CD14-positive monocyte (primary cell): ENCODE data around the gene MED13L. TPM values are rescaled to one million over a fixed set of nuclear protein-coding genes. Genes with fewer than 3 reads are reported as not detected.

ENCODE experiments used
- DNase-seq, 3 donors: peaks; one replicate each; pipeline ENCODE4 v3.0.0-alpha.2; 2011 to 2022
- H2AFZ ChIP-seq: 2 replicates; pipeline ENCODE4 v1.6.0; 2012; ENCODE audit warnings: mild to moderate bottlenecking, low read depth, low read length, inconsistent platforms; ENCODE audit not compliant: insufficient read depth, poor library complexity, severe bottlenecking
- H3K27ac ChIP-seq, 2 donors: 1 replicate in 1 of 2; 2 replicates in 1 of 2; pipeline ENCODE4 v1.5.1; 2012 to 2013; ENCODE audit warnings: low read length in 2 of 2, control low read depth in 1 of 2, inconsistent platforms in 1 of 2, low read depth in 1 of 2, mild to moderate bottlenecking in 1 of 2
- H3K27me3 ChIP-seq, 2 donors: one replicate each; pipeline versions ENCODE4 v1.6.0 to v1.6.1; 2011 to 2013; ENCODE audit warnings: low read length in 2 of 2; ENCODE audit not compliant: control insufficient read depth in 2 of 2, insufficient read depth in 2 of 2
- H3K36me3 ChIP-seq, 2 donors: replicated peaks in 1 of 2; 1 replicate in 1 of 2; 2 replicates in 1 of 2; pipeline versions ENCODE4 v1.5.1 to v1.6.1; 2012 to 2013; ENCODE audit warnings: low read length in 2 of 2, control low read depth in 1 of 2, inconsistent platforms in 1 of 2, mild to moderate bottlenecking in 1 of 2; ENCODE audit not compliant: insufficient read depth in 2 of 2, control insufficient read depth in 1 of 2
- H3K4me1 ChIP-seq, 2 donors: 1 replicate in 1 of 2; 2 replicates in 1 of 2; pipeline versions ENCODE4 v1.5.1 to v1.6.1; 2012 to 2013; ENCODE audit warnings: low read length in 2 of 2, control low read depth in 1 of 2, inconsistent platforms in 1 of 2, mild to moderate bottlenecking in 1 of 2, moderate library complexity in 1 of 2; ENCODE audit not compliant: insufficient read depth in 2 of 2, control insufficient read depth in 1 of 2
- H3K4me2 ChIP-seq: replicated peaks from 2 replicates; pipeline ENCODE3; 2012; ENCODE audit warnings: low read length, moderate library complexity, mild to moderate bottlenecking; ENCODE audit not compliant: poor library complexity, severe bottlenecking; ENCODE audit errors: extremely low read depth
- H3K4me3 ChIP-seq, 3 experiments: fragments of 200-600 bp in 1 of 3; sonication (generic) in 1 of 3; replicated peaks in 1 of 3; 1 replicate in 2 of 3; 2 replicates in 1 of 3; pipeline ENCODE4 v1.5.1; 2011 to 2013; ENCODE audit warnings: low read length in 3 of 3, mild to moderate bottlenecking in 3 of 3, control low read depth in 2 of 3, low read depth in 2 of 3, inconsistent platforms in 1 of 3, moderate library complexity in 1 of 3
- H3K79me2 ChIP-seq: 2 replicates; pipeline ENCODE4 v1.6.0; 2012; ENCODE audit warnings: mild to moderate bottlenecking, control low read depth, inconsistent platforms, low read length, moderate library complexity; ENCODE audit not compliant: insufficient read depth
- H3K9ac ChIP-seq: 2 replicates; pipeline ENCODE4 v1.6.0; 2017; ENCODE audit warnings: low read length, mild to moderate bottlenecking; ENCODE audit not compliant: insufficient read depth, poor library complexity, severe bottlenecking
- H3K9me3 ChIP-seq, 2 donors: replicated peaks in 1 of 2; 1 replicate in 1 of 2; 2 replicates in 1 of 2; pipeline versions ENCODE4 v1.5.1 to v1.6.1; 2012 to 2013; ENCODE audit warnings: low read length in 2 of 2, control low read depth in 1 of 2; ENCODE audit not compliant: control insufficient read depth in 1 of 2, insufficient read depth in 1 of 2
- H4K20me1 ChIP-seq: 2 replicates; pipeline ENCODE4 v1.6.0; 2012; ENCODE audit warnings: mild to moderate bottlenecking, low read length, control low read depth, moderate library complexity; ENCODE audit not compliant: insufficient read depth
- H3K27ac Mint-ChIP-seq, 7 donors: one replicate each; pipeline ENCODE4 v1.8.0; 2020; ENCODE audit warnings: mild to moderate bottlenecking in 7 of 7, mixed read lengths in 7 of 7, moderate library complexity in 6 of 7, inconsistent platforms in 2 of 7
- H3K27me3 Mint-ChIP-seq, 3 donors: one replicate each; pipeline ENCODE4 v1.8.0; 2021 to 2022; ENCODE audit warnings: low read depth in 3 of 3, mild to moderate bottlenecking in 3 of 3, mixed read lengths in 3 of 3, moderate library complexity in 3 of 3, inconsistent platforms in 1 of 3
- H3K36me3 Mint-ChIP-seq, 2 donors: one replicate each; pipeline ENCODE4 v1.8.0; 2020; ENCODE audit warnings: mixed read lengths in 2 of 2, inconsistent platforms in 1 of 2, mild to moderate bottlenecking in 1 of 2
- H3K4me1 Mint-ChIP-seq: one replicate; pipeline ENCODE4 v1.8.0; 2020; ENCODE audit warnings: mild to moderate bottlenecking, mixed read lengths
- H3K4me3 Mint-ChIP-seq, 2 donors: one replicate each; pipeline ENCODE4 v1.8.0; 2020; ENCODE audit warnings: mild to moderate bottlenecking in 2 of 2, mixed read lengths in 2 of 2, moderate library complexity in 1 of 2
- H3K9me3 Mint-ChIP-seq, 7 donors: one replicate each; pipeline ENCODE4 v1.8.0; 2020 to 2022; ENCODE audit warnings: mixed read lengths in 7 of 7, mild to moderate bottlenecking in 6 of 7, moderate library complexity in 6 of 7, inconsistent platforms in 2 of 7
- WGBS: methylation state at CpG from one replicate; pipeline ENCODE4 v1.1.5; 2013; ENCODE audit warnings: missing lambda C conversion rate; ENCODE audit not compliant: insufficient coverage; 5-methylcytosine and 5-hydroxymethylcytosine counted together
- intact Hi-C, 2 donors: fragments of 100-400 bp; cut with micrococcal nuclease; formaldehyde crosslinking; loops; one replicate each; pipeline versions ENCODE4 v1.15.0 to v1.15.1; 2023
- polyA plus RNA-seq, 3 donors: library from polyadenylated mRNA; depleted of rRNA in 1 of 3; unstranded in 2 of 3; stranded (reverse) in 1 of 3; fragments of 300-500 nt in 2 of 3; fragments of >200 nt in 1 of 3; fragmentation: Illumina TruSeq in 2 of 3; gene quantifications; 1 replicate in 2 of 3; 2 replicates in 1 of 3; pipeline ENCODE4 v1.2.3, GENCODE V29; 2012 to 2021
- TF ChIP-seq, protein P1 (sequence below): fragments of 200-600 bp; IDR thresholded peaks from one replicate; pipeline ENCODE4 v1.8.0; 2022; ENCODE audit warnings: antibody characterized with exemption, mild to moderate bottlenecking

The MED13L gene
- polyA plus RNA-seq, 3 donors = 4.4 to 42.0 (median 7.5) TPM

- H4K20me1 ChIP-seq = no peaks in the 10 kb centered on the region
- DNase-seq = no peak
- H3K9ac ChIP-seq = no peak overlapping the region
- no peak overlapping the region for H3K4me3 Mint-ChIP-seq
- no peaks in the 10 kb centered on the region for H3K36me3 Mint-ChIP-seq
- no peak overlapping the region for H3K4me3 ChIP-seq
- H3K27me3 ChIP-seq = peaks cover 0 to 14% of the 10 kb centered on the region in 2 donors
- intact Hi-C loops = no loop called here
- 87% methylated on average over 2 of the region's 5 CpGs for WGBS
- no peaks in the 10 kb centered on the region for H3K4me1 ChIP-seq
- no peak overlapping the region for H3K27ac Mint-ChIP-seq
- TF ChIP-seq, protein P1, sequence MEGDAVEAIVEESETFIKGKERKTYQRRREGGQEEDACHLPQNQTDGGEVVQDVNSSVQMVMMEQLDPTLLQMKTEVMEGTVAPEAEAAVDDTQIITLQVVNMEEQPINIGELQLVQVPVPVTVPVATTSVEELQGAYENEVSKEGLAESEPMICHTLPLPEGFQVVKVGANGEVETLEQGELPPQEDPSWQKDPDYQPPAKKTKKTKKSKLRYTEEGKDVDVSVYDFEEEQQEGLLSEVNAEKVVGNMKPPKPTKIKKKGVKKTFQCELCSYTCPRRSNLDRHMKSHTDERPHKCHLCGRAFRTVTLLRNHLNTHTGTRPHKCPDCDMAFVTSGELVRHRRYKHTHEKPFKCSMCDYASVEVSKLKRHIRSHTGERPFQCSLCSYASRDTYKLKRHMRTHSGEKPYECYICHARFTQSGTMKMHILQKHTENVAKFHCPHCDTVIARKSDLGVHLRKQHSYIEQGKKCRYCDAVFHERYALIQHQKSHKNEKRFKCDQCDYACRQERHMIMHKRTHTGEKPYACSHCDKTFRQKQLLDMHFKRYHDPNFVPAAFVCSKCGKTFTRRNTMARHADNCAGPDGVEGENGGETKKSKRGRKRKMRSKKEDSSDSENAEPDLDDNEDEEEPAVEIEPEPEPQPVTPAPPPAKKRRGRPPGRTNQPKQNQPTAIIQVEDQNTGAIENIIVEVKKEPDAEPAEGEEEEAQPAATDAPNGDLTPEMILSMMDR = no peak
- peaks cover 4 to 12% (median 7%) of the 10 kb centered on the region in 7 donors for H3K9me3 Mint-ChIP-seq
- no peaks in the 10 kb centered on the region for H3K36me3 ChIP-seq
- H3K4me1 Mint-ChIP-seq = no peaks in the 10 kb centered on the region
- no peaks in the 10 kb centered on the region for H3K79me2 ChIP-seq
- peaks cover 0 to 8% (median 7%) of the 10 kb centered on the region in 3 donors for H3K27me3 Mint-ChIP-seq
- H3K27ac ChIP-seq = no peak overlapping the region
- peaks cover 0 to 5% of the 10 kb centered on the region in 2 donors for H3K9me3 ChIP-seq
- H3K4me2 ChIP-seq = no peak overlapping the region
- H2AFZ ChIP-seq = no peak overlapping the region
These were observed 336.1 kb downstream of the MED13L start for GRCh38 chr12:115941362-115941761.

DNA sequence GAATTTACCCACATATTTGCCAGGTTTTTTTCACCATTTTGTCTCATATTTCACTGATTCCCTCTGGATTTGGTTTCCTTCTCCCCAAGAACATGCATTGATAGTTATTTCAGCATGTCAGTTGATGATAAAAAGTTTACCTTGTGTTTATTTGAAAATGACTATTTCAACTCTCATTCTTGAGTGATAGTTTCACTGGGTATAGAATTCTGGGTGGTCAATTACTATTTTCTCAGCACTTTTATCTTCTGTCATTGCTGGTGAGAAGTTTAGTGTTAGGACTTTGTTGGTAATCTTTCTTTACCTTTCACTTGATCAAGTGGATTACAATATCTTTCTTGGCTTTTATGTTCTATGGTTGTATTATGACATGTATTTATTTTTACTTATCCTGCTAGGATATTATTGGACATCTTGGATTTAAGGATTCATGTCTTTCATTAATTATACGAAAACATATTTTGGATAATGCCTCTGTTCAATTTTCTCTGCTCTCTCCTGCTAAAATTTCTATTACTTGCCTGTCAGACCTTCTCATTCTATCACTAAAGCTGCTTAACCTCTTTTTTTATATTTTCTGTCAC lies 338.6 kb downstream of the MED13L start:
- DNase-seq = no peak
- Histone ChIP-seq H3K79me2 (no peaks in the 10 kb centered on the region), H4K20me1 (no peaks in the 10 kb centered on the region), H3K27ac (no peak overlapping the region), H3K9me3 (peaks cover 0 to 5% of the 10 kb centered on the region in 2 donors), H3K27me3 (peaks cover 0 to 14% of the 10 kb centered on the region in 2 donors), H3K36me3 (no peaks in the 10 kb centered on the region), H3K4me2 (no peak overlapping the region), H3K4me1 (no peaks in the 10 kb centered on the region), H3K9ac (no peak overlapping the region), H2AFZ (no peak overlapping the region), H3K4me3 (no peak overlapping the region)
- Mint-ChIP-seq H3K27ac (no peak overlapping the region), H3K9me3 (peaks cover 4 to 12% (median 7%) of the 10 kb centered on the region in 7 donors), H3K4me3 (no peak overlapping the region), H3K4me1 (no peaks in the 10 kb centered on the region), H3K36me3 (no peaks in the 10 kb centered on the region), H3K27me3 (peaks cover 1 to 12% (median 6%) of the 10 kb centered on the region in 3 donors)
- intact Hi-C loops = no loop called here
- no CpG with 5 or more reads among the region's 1 CpG for WGBS
- TF ChIP-seq, protein P1 = no peak
